Measurements from ENCODE around the gene SLC6A6.

The SLC6A6 gene

GRCh38 chr3:14482271-14482721, 79.9 kb downstream of the SLC6A6 start:
- peak; percentile 30 for DNase-seq (ENCODE audit: low read depth, low spot score)
- Histone ChIP-seq H3K4me1 (ENCODE audit: insufficient read depth, insufficient read length) (peaks cover 40% of the 10 kb centered on the region), H3K36me3 (ENCODE audit: insufficient read depth, insufficient read length, low read length) (peaks cover 98% of the 10 kb centered on the region), H3K9ac (ENCODE audit: insufficient read length, low read depth) (peak overlapping the region; percentile 38), H3K9me3 (ENCODE audit: insufficient read depth, low read length) (no peaks in the 10 kb centered on the region), H3K27me3 (ENCODE audit: insufficient read depth, insufficient read length) (no peaks in the 10 kb centered on the region), H3K4me3 (ENCODE audit: insufficient read length, low read depth) (no peak overlapping the region)
- no peak for TF ChIP-seq SUZ12 (IDR thresholded peaks at IDR 0.05; ENCODE audit: extremely low read depth, insufficient read depth, insufficient read length)
- no peak for TF ChIP-seq ZNF274 (IDR thresholded peaks at IDR 0.05; ENCODE audit: low read depth, low read length)
- TF ChIP-seq YY1 (IDR thresholded peaks at IDR 0.05; ENCODE audit: insufficient read depth, insufficient read length): no peak

GRCh38 chr3:14483286-14483685, 80.9 kb downstream of the SLC6A6 start:
- TF ChIP-seq SUZ12 (IDR thresholded peaks at IDR 0.05; ENCODE audit: extremely low read depth, insufficient read depth, insufficient read length) (no peak), YY1 (IDR thresholded peaks at IDR 0.05; ENCODE audit: insufficient read depth, insufficient read length) (no peak), ZNF274 (IDR thresholded peaks at IDR 0.05; ENCODE audit: low read depth, low read length) (no peak)
- H3K4me3 ChIP-seq (ENCODE audit: insufficient read length, low read depth): no peak overlapping the region
- DNase-seq (ENCODE audit: low read depth, low spot score): no peak
- no peaks in the 10 kb centered on the region for H3K27me3 ChIP-seq (ENCODE audit: insufficient read depth, insufficient read length)
- peak overlapping the region; percentile 2 for H3K9ac ChIP-seq (ENCODE audit: insufficient read length, low read depth)
- peaks cover 98% of the 10 kb centered on the region for H3K36me3 ChIP-seq (ENCODE audit: insufficient read depth, insufficient read length, low read length)
- peaks cover 40% of the 10 kb centered on the region for H3K4me1 ChIP-seq (ENCODE audit: insufficient read depth, insufficient read length)
- no peaks in the 10 kb centered on the region for H3K9me3 ChIP-seq (ENCODE audit: insufficient read depth, low read length)

- no peak overlapping the region for H3K4me3 ChIP-seq (ENCODE audit: insufficient read length, low read depth)
- peaks cover 95% of the 10 kb centered on the region for H3K36me3 ChIP-seq (ENCODE audit: insufficient read depth, insufficient read length, low read length)
- H3K27me3 ChIP-seq (ENCODE audit: insufficient read depth, insufficient read length): no peaks in the 10 kb centered on the region
- no peak for DNase-seq (ENCODE audit: low read depth, low spot score)
- TF ChIP-seq SUZ12 (IDR thresholded peaks at IDR 0.05; ENCODE audit: extremely low read depth, insufficient read depth, insufficient read length): no peak
- no peak for TF ChIP-seq YY1 (IDR thresholded peaks at IDR 0.05; ENCODE audit: insufficient read depth, insufficient read length)
- no peak for TF ChIP-seq ZNF274 (IDR thresholded peaks at IDR 0.05; ENCODE audit: low read depth, low read length)
- no peak overlapping the region for H3K9ac ChIP-seq (ENCODE audit: insufficient read length, low read depth)
- H3K9me3 ChIP-seq (ENCODE audit: insufficient read depth, low read length): no peaks in the 10 kb centered on the region
- peaks cover 38% of the 10 kb centered on the region for H3K4me1 ChIP-seq (ENCODE audit: insufficient read depth, insufficient read length)
These were observed 82.3 kb downstream of the SLC6A6 start for GRCh38 chr3:14484741-14485140.

DNA sequence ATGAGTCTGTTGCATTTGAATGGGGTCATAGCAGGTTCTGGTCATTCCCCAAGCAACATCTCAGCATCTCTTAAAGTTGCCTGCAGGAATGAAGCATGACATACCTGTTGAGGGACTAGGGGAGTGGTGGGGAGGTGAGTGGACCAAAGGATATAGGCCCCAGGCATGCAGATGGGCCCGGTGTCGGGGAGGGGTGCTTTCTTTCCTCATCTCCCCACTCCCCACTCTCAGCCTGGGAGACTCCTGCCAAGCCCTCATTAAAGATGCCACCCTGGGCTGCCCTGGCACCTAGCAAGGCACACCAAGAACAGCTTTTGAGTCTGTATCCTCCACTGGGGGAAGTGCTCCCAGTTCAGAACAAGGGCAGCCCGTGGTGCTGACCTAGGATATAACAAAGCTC, 83.6 kb downstream of the SLC6A6 start:
- H3K9me3 ChIP-seq (ENCODE audit: insufficient read depth, low read length): no peaks in the 10 kb centered on the region
- H3K36me3 ChIP-seq (ENCODE audit: insufficient read depth, insufficient read length, low read length): peaks cover 90% of the 10 kb centered on the region
- no peak overlapping the region for H3K4me3 ChIP-seq (ENCODE audit: insufficient read length, low read depth)
- DNase-seq (ENCODE audit: low read depth, low spot score): no peak
- no peak overlapping the region for H3K9ac ChIP-seq (ENCODE audit: insufficient read length, low read depth)
- TF ChIP-seq YY1 (IDR thresholded peaks at IDR 0.05; ENCODE audit: insufficient read depth, insufficient read length) (no peak), ZNF274 (IDR thresholded peaks at IDR 0.05; ENCODE audit: low read depth, low read length) (no peak), SUZ12 (IDR thresholded peaks at IDR 0.05; ENCODE audit: extremely low read depth, insufficient read depth, insufficient read length) (no peak)
- H3K27me3 ChIP-seq (ENCODE audit: insufficient read depth, insufficient read length): no peaks in the 10 kb centered on the region
- H3K4me1 ChIP-seq (ENCODE audit: insufficient read depth, insufficient read length): peaks cover 28% of the 10 kb centered on the region

GRCh38 chr3:14486460-14486859, 84.1 kb downstream of the SLC6A6 start:
- no peaks in the 10 kb centered on the region for H3K9me3 ChIP-seq (ENCODE audit: insufficient read depth, low read length)
- H3K4me1 ChIP-seq (ENCODE audit: insufficient read depth, insufficient read length): peaks cover 23% of the 10 kb centered on the region
- no peak overlapping the region for H3K9ac ChIP-seq (ENCODE audit: insufficient read length, low read depth)
- TF ChIP-seq SUZ12 (IDR thresholded peaks at IDR 0.05; ENCODE audit: extremely low read depth, insufficient read depth, insufficient read length) (no peak), ZNF274 (IDR thresholded peaks at IDR 0.05; ENCODE audit: low read depth, low read length) (no peak), YY1 (IDR thresholded peaks at IDR 0.05; ENCODE audit: insufficient read depth, insufficient read length) (no peak)
- no peaks in the 10 kb centered on the region for H3K27me3 ChIP-seq (ENCODE audit: insufficient read depth, insufficient read length)
- peaks cover 85% of the 10 kb centered on the region for H3K36me3 ChIP-seq (ENCODE audit: insufficient read depth, insufficient read length, low read length)
- H3K4me3 ChIP-seq (ENCODE audit: insufficient read length, low read depth): no peak overlapping the region
- DNase-seq (ENCODE audit: low read depth, low spot score): no peak

DNA sequence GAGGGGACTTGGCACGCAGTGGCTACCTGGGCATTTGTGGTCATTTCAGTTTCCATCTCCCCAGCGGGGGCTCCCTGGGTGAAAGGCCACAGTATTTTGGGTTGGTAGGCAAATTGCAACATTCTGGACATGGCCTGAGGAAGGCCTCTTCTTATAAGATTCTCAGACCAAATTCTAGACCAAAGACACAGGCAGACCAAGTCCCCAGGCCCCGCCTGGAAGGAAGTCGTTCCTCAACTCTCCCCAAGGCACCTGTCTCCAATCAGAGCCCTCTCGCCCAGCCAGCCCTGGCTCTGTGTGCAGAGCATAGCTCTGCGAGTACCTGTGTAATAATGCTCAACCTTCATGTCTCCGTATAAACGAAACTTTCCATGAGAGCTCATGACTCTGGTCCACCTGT, 84.7 kb downstream of the SLC6A6 start:
- Histone ChIP-seq H3K9ac (ENCODE audit: insufficient read length, low read depth) (no peak overlapping the region), H3K9me3 (ENCODE audit: insufficient read depth, low read length) (no peaks in the 10 kb centered on the region), H3K4me1 (ENCODE audit: insufficient read depth, insufficient read length) (peaks cover 17% of the 10 kb centered on the region), H3K36me3 (ENCODE audit: insufficient read depth, insufficient read length, low read length) (peaks cover 79% of the 10 kb centered on the region), H3K27me3 (ENCODE audit: insufficient read depth, insufficient read length) (no peaks in the 10 kb centered on the region), H3K4me3 (ENCODE audit: insufficient read length, low read depth) (no peak overlapping the region)
- no peak for TF ChIP-seq YY1 (IDR thresholded peaks at IDR 0.05; ENCODE audit: insufficient read depth, insufficient read length)
- no peak for TF ChIP-seq ZNF274 (IDR thresholded peaks at IDR 0.05; ENCODE audit: low read depth, low read length)
- no peak for TF ChIP-seq SUZ12 (IDR thresholded peaks at IDR 0.05; ENCODE audit: extremely low read depth, insufficient read depth, insufficient read length)
- DNase-seq (ENCODE audit: low read depth, low spot score): no peak

DNA sequence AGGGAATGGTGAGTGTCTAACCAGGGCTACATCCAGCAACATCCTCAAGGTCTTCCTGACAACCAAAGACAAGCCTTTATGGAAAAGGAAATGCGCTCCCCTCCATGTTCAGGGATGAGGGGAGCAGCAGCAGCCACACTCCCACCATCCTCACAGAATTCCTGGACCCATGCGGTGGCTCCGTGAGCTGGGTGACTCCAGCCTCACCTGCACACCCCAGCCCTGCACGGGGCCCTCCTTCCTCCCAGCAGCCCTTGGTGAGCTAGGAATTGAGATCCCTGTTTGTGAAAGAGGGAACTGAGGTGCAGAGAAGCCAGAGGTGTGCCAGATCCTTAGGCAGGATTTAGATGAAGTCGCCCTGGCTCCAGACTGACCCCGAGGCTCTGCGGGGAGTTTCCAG, 85.4 kb downstream of the SLC6A6 start:
- Histone ChIP-seq H3K4me3 (ENCODE audit: insufficient read length, low read depth) (no peak overlapping the region), H3K4me1 (ENCODE audit: insufficient read depth, insufficient read length) (peaks cover 13% of the 10 kb centered on the region), H3K9me3 (ENCODE audit: insufficient read depth, low read length) (no peaks in the 10 kb centered on the region), H3K9ac (ENCODE audit: insufficient read length, low read depth) (no peak overlapping the region), H3K36me3 (ENCODE audit: insufficient read depth, insufficient read length, low read length) (peaks cover 72% of the 10 kb centered on the region), H3K27me3 (ENCODE audit: insufficient read depth, insufficient read length) (no peaks in the 10 kb centered on the region)
- no peak for DNase-seq (ENCODE audit: low read depth, low spot score)
- TF ChIP-seq YY1 (IDR thresholded peaks at IDR 0.05; ENCODE audit: insufficient read depth, insufficient read length) (no peak), SUZ12 (IDR thresholded peaks at IDR 0.05; ENCODE audit: extremely low read depth, insufficient read depth, insufficient read length) (no peak), ZNF274 (IDR thresholded peaks at IDR 0.05; ENCODE audit: low read depth, low read length) (no peak)
